ENCODE measurements around the gene RASA3. TPM values are rescaled to one million over a fixed set of nuclear protein-coding genes. Genes with fewer than 3 reads are reported as not detected.

The RASA3 gene
- total RNA-seq, 4 donors from 2014 or later: 28.1 to 73.4 (median 56.8) TPM

DNA sequence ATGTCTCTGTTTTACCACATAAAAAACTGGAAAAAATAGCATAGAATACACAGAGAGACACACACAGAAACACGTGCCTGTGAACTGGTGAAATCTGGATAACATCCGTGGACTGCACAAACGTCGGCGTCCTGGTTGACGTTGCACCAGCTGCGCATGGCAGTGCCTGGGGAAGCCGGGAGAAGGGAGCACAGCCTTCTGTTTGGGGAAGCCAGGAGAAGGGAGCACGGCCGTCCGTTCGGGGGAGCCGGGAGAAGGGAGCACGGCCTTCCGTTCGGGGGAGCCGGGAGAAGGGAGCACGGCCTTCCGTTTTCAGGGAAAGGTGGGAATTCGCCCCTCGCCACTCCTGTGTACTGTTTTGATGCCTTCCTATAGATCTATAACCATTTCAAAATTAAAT, 94.7 kb downstream of the RASA3 start:
- ATAC-seq (ENCODE audit: low FRiP score) (no peak), DNase-seq (ENCODE audit: low spot score) (no peak)
- TF ChIP-seq, protein P1, sequence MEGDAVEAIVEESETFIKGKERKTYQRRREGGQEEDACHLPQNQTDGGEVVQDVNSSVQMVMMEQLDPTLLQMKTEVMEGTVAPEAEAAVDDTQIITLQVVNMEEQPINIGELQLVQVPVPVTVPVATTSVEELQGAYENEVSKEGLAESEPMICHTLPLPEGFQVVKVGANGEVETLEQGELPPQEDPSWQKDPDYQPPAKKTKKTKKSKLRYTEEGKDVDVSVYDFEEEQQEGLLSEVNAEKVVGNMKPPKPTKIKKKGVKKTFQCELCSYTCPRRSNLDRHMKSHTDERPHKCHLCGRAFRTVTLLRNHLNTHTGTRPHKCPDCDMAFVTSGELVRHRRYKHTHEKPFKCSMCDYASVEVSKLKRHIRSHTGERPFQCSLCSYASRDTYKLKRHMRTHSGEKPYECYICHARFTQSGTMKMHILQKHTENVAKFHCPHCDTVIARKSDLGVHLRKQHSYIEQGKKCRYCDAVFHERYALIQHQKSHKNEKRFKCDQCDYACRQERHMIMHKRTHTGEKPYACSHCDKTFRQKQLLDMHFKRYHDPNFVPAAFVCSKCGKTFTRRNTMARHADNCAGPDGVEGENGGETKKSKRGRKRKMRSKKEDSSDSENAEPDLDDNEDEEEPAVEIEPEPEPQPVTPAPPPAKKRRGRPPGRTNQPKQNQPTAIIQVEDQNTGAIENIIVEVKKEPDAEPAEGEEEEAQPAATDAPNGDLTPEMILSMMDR (IDR thresholded peaks at IDR 0.05): no peak

DNA sequence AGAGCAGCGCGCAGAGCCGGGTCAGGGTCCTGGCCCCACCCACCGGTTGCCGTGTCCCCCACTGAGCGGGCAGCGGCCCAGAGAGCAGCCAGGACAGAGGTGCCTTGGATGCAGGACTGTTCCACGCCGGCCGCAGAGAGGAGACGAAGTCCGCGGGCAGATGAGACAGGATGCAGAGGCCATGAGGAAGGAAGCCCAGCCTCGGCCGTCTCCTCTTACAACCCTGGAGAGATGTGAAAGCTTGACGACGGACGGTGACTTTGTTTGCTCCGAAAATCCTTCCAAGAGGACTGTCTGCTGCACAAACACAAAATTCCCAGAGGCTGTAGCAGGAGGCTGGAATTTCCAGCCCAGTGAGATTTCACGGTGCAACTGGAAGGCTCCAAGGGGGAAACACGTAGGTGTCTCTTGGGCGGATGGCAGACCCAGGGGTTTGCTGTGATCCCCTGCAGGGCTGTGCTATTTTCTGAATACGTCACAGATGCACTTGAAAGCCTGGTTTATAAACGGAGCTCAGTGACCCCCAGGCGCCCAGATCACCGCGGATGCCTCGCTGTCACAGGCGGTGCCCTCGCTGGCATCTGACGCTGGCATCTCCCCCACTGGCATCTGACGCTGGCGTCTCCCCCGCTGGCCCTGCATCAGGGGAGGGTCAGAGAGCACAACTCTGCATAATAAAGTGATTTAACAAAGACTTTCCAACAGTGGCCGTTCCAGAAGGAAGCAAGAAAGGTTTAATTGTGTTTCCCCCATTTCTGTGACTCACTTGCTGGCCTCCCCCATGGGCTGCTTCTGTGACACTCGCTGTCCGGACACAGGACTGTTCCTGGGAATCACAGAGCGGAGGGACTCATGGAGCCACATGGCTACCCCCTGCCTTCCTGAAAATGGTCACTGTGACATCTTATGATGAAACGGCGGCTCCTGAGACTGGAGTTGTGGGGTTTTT, 96.6 kb downstream of the RASA3 start:
- no peak for ATAC-seq (ENCODE audit: low FRiP score)
- TF ChIP-seq, protein P1 (IDR thresholded peaks at IDR 0.05): no peak
- no peak for DNase-seq (ENCODE audit: low spot score)

DNA sequence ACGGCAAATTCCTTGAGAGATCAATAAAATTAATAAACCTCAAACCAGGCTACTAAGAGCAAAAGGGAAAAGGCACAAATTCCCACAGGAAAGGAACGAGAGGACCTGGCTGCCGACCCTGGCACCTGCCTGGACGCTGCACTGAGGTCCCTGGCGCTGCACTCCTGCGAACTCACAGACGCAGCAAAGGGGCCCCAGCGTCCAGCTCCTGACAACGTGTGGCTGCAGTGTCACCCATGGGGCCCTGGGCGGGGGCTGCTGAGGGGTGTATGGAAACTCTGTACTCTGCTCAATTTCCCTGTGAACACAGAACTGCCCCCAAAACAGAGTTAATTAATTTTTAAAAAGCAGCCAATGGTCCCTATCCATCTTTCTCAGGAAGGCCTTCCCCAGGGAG, 97.2 kb downstream of the RASA3 start:
- TF ChIP-seq, protein P1 (IDR thresholded peaks at IDR 0.05): no peak
- DNase-seq (ENCODE audit: low spot score) (no peak), ATAC-seq (ENCODE audit: low FRiP score) (no peak)

DNA sequence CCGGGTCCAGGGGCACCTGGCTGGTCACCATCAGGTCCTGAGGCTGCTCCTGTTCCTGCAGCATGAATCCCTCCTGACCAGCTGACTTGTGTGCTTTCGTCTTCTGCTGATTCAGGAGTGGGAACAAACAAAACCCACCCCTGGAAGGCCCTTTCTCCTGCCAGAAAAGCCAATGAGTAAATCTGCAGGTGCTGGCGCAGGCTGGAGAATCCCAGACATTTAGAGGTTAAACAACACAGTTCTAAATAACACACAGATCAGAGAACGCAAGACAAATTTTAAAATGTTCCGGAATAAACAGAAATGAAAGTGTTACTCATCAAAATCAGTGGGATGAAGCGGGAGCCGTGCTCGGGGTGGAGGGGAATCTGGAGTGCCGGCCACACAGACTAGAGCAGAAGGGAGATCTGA, 97.9 kb downstream of the RASA3 start:
- no peak for DNase-seq (ENCODE audit: low spot score)
- TF ChIP-seq, protein P1 (IDR thresholded peaks at IDR 0.05): no peak
- peak; percentile 30 for ATAC-seq (ENCODE audit: low FRiP score)

DNA sequence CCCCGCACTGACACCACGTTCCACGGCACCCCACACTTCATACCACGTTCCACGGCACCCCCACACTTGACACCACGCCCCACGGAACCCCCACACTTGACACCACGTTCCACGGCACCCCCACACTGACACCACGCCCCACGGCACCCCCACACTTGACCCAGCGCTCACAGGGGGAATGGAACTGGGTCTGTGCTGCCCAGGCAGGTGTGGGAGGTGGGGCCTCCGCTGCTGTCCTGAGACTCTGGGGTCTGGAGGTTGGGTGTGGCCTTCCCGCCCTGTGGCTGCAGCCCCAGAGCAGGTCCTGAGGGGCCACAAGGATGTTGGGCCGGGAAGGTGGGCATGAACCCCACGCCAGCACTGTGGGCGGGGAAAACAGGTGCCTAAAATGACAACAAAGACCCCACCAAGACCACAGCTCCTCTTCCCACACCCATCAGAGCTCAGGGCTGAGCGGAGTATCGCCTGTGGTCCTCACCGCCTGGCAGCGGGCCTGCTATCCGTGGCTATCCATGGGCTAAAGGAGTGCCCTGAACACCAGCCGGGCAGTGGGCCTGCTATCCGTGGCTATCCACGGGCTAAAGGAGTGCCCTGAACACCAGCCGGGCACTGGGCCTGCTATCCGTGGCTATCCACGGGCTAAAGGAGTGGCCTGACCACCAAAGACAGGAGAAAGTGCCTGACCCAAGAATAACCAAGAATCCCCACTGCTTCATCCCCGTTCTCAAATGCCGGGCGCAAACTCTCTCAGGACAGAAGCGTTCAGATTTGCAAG, 98.7 kb downstream of the RASA3 start:
- DNase-seq (ENCODE audit: low spot score) (no peak), ATAC-seq (ENCODE audit: low FRiP score) (no peak)
- TF ChIP-seq, protein P1 (IDR thresholded peaks at IDR 0.05): no peak

DNA sequence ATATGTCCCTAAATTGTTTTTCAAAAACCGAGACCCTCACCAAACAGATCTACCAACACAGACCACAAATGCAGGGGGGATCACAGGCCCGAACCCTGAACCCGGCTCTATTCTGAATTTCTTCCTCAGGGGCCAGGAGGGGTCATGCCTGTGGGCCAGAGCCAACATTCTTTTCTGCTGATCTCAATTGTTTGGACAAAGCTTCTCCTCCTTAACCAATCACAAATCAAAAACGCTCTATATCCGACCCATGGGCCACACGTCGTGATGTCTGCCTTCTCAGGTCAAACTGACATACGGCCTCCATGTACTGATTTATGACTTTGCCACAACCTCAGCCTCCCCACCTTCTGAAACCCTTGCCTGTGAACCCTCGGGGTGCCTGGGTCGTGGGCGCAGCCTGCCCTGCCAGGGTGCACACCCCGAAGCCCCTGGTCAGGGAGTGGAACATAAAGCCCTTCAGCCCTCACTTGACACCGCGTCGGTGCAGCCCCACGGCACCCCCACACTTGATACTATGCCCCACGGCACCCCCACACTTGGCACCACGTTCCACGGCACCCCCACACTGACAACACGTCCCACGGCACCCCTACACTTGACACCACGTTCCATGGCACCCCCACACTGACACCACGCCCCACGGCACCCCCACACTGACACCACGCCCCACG, 100.2 kb downstream of the RASA3 start:
- DNase-seq (ENCODE audit: low spot score) (no peak), ATAC-seq (ENCODE audit: low FRiP score) (peak; percentile 44)
- TF ChIP-seq, protein P1 (IDR thresholded peaks at IDR 0.05): no peak
